Astrocyte (in vitro differentiated cells and primary cell): Measurements from ENCODE around the gene PLCB4.

Source experiments
- CTCF ChIP-seq: IDR thresholded peaks from 2 replicates; pipeline ENCODE4 v1.5.1; 2011; ENCODE audit warnings: low read depth, mild to moderate bottlenecking, inconsistent platforms, low read length, moderate library complexity; ENCODE audit not compliant: insufficient read depth
- EZH2 ChIP-seq: IDR thresholded peaks from 2 replicates; pipeline ENCODE4 v1.6.1; 2012; ENCODE audit warnings: mild to moderate bottlenecking, low read length, inconsistent platforms; ENCODE audit not compliant: insufficient read depth

- no peak for TF ChIP-seq CTCF
- TF ChIP-seq EZH2 = no peak
Measured at GRCh38 chr20:9329355-9330101, 260.6 kb downstream of the PLCB4 start.
